Peyer's patch (tissue), 4 donors: ENCODE measurements around the gene MTMR2. TPM values are rescaled to one million over a fixed set of nuclear protein-coding genes. Genes with fewer than 3 reads are reported as not detected.
"Not testable (repeated sequence)": the region's sequence is repeated elsewhere in the genome, so short reads cannot be mapped to it uniquely, and the experiment has no call there.

ENCODE experiments used
- DNase-seq, 3 donors: peaks; one replicate each; pipeline ENCODE4 v3.0.0-alpha.2; 2017 to 2019
- H3K27ac ChIP-seq, 4 donors: fragments of 200-600 bp; sonication (generic); one replicate each; pipeline ENCODE4 v1.5.1; 2016 to 2019
- H3K27me3 ChIP-seq, 2 donors: fragments of 200-600 bp; sonication (generic); one replicate each; pipeline ENCODE4 v1.5.1; 2019
- H3K36me3 ChIP-seq, 3 donors: fragments of 200-600 bp; sonication (generic); one replicate each; pipeline ENCODE4 v1.5.1; 2016 to 2019
- H3K4me1 ChIP-seq, 4 donors: fragments of 200-600 bp; sonication (generic); one replicate each; pipeline ENCODE4 v1.5.1; 2016 to 2019
- H3K4me3 ChIP-seq, 4 donors: fragments of 200-600 bp; sonication (generic); 1 replicate in 3 of 4; 2 replicates in 1 of 4; pipeline ENCODE4 v1.5.1; 2016 to 2019; ENCODE audit warnings: mild to moderate bottlenecking in 1 of 4
- H3K9me3 ChIP-seq, 4 donors: fragments of 200-600 bp; sonication (generic); one replicate each; pipeline ENCODE4 v1.5.1; 2016 to 2019; ENCODE audit warnings: mild to moderate bottlenecking in 1 of 4
- POLR2A ChIP-seq, 2 donors: fragments of 450-650 bp; IDR thresholded peaks; one replicate each; pipeline ENCODE4 v1.5.1; 2017; ENCODE audit warnings: antibody characterized with exemption in 2 of 2, mild to moderate bottlenecking in 2 of 2, moderate library complexity in 2 of 2
- total RNA-seq, 4 donors: library from RNA; depleted of rRNA; stranded (reverse); fragments of >200 nt; gene quantifications; one replicate each; pipeline ENCODE4 v1.1.0, GENCODE V29; 2016
- TF ChIP-seq, protein P1 (sequence below), 6 experiments: fragments of 450-650 bp in 4 of 6; fragments of 200-600 bp in 2 of 6; sonication (generic) in 1 of 6; IDR thresholded peaks; one replicate each; pipeline ENCODE4 v1.5.1; 2017 to 2019; ENCODE audit warnings: antibody characterized with exemption in 6 of 6, mild to moderate bottlenecking in 3 of 6, moderate library complexity in 1 of 6

The MTMR2 gene
- total RNA-seq, 4 donors from 2014 or later: 7.9 to 17.3 (median 11.1) TPM

DNA sequence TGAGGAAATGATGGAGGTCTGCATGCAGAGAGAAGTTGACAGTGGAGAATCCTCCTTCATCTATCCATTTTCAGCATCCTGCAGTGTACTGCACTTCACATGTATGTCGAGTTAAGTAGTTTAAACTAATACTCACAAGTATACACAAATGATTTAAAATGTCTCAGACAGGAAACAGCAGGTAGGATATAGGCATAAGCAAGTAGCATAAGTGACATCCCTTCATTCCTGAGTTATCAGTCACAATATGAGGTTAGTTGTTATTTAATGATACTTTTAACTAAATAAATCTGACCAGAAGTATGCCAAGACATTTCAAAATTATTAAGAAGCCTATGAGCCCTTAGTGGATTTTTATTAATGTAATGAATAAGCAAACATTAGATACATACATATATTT, 37.4 kb downstream of the MTMR2 start:
- peaks cover 0 to 8% (median 0%) of the 10 kb centered on the region in 4 donors for H3K4me1 ChIP-seq
- DNase-seq: no peak
- no peak overlapping the region for H3K4me3 ChIP-seq
- peaks cover 0 to 12% (median 0%) of the 10 kb centered on the region in 3 donors for H3K36me3 ChIP-seq
- TF ChIP-seq, protein P1, sequence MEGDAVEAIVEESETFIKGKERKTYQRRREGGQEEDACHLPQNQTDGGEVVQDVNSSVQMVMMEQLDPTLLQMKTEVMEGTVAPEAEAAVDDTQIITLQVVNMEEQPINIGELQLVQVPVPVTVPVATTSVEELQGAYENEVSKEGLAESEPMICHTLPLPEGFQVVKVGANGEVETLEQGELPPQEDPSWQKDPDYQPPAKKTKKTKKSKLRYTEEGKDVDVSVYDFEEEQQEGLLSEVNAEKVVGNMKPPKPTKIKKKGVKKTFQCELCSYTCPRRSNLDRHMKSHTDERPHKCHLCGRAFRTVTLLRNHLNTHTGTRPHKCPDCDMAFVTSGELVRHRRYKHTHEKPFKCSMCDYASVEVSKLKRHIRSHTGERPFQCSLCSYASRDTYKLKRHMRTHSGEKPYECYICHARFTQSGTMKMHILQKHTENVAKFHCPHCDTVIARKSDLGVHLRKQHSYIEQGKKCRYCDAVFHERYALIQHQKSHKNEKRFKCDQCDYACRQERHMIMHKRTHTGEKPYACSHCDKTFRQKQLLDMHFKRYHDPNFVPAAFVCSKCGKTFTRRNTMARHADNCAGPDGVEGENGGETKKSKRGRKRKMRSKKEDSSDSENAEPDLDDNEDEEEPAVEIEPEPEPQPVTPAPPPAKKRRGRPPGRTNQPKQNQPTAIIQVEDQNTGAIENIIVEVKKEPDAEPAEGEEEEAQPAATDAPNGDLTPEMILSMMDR (IDR thresholded peaks at IDR 0.05): no peak
- TF ChIP-seq POLR2A (IDR thresholded peaks at IDR 0.05): no peak
- H3K9me3 ChIP-seq: no peaks in the 10 kb centered on the region
- no peak overlapping the region for H3K27ac ChIP-seq
- H3K27me3 ChIP-seq: no peaks in the 10 kb centered on the region

DNA sequence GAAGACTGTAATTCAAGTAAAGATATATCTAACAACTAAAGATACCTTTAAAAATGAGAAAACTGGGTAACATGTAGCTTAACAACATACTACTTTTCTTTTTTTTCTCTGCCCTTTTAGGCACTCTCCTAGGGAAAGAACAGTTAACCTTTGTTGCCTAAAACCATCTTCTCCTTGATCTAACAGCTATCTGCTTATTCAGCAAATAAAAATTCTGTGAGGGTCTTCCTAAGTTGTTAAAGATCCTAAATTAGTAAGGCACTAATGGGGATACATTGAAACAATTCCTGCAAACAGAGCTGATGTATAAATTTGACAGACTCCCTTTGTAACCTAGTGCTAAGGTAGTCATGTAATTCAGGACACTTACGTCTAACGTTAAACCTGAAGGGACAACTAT, 39.1 kb downstream of the MTMR2 start:
- Histone ChIP-seq H3K4me1 (no peaks in the 10 kb centered on the region), H3K27ac (no peak overlapping the region), H3K27me3 (no peaks in the 10 kb centered on the region), H3K36me3 (peaks cover 0 to 12% (median 0%) of the 10 kb centered on the region in 3 donors), H3K4me3 (no peak overlapping the region), H3K9me3 (no peaks in the 10 kb centered on the region)
- no peak for TF ChIP-seq POLR2A (IDR thresholded peaks at IDR 0.05)
- TF ChIP-seq, protein P1 (IDR thresholded peaks at IDR 0.05): no peak
- no peak for DNase-seq

DNA sequence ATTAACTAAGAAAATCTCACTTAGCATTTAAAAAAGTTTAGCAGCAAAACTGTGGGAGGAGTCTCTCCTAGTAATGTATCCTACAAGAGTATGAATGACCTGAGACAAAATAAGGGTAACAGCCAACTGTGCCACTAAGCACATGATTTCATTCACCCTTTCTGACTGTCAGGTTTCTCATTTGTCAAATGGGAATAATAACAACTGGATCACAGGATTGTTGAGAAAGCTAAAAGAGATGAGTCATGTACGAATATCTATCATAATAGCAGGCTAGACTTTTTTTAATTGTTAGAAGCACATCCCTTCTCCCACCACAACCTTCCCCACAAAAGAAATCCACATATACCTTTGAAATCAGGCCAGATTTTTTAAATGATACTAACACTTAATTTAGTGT, 39.5 kb downstream of the MTMR2 start:
- H3K4me1 ChIP-seq: no peaks in the 10 kb centered on the region
- H3K36me3 ChIP-seq: peaks cover 0 to 12% (median 0%) of the 10 kb centered on the region in 3 donors
- no peak overlapping the region for H3K27ac ChIP-seq
- H3K4me3 ChIP-seq: no peak overlapping the region
- TF ChIP-seq POLR2A (IDR thresholded peaks at IDR 0.05): no peak
- TF ChIP-seq, protein P1 (IDR thresholded peaks at IDR 0.05): no peak
- no peak for DNase-seq
- H3K27me3 ChIP-seq: no peaks in the 10 kb centered on the region
- no peaks in the 10 kb centered on the region for H3K9me3 ChIP-seq

DNA sequence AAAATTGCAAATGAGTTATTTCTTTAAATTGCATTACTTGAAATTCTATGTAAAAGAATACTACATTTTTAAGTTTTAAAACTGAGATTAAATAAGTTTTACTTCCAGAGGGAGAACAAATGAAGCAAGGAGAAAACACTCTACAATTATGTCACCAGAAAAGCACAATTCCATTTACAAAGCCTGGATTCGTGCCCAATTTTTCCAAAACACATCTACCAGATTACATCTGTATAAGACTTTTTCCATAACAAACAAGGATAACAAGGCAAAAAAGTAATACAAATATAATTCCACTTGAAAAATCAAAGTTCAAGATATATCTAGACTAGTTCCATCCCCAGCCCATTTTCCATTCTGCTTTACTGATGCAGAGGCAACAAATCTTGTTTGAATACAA, 40.5 kb downstream of the MTMR2 start:
- H3K4me1 ChIP-seq: no peaks in the 10 kb centered on the region
- no peaks in the 10 kb centered on the region for H3K27me3 ChIP-seq
- no peak overlapping the region for H3K4me3 ChIP-seq
- H3K27ac ChIP-seq: no peak overlapping the region
- peaks cover 0 to 12% (median 0%) of the 10 kb centered on the region in 3 donors for H3K36me3 ChIP-seq
- TF ChIP-seq POLR2A (IDR thresholded peaks at IDR 0.05): no peak
- TF ChIP-seq, protein P1 (IDR thresholded peaks at IDR 0.05): no peak
- no peaks in the 10 kb centered on the region for H3K9me3 ChIP-seq
- DNase-seq: no peak

DNA sequence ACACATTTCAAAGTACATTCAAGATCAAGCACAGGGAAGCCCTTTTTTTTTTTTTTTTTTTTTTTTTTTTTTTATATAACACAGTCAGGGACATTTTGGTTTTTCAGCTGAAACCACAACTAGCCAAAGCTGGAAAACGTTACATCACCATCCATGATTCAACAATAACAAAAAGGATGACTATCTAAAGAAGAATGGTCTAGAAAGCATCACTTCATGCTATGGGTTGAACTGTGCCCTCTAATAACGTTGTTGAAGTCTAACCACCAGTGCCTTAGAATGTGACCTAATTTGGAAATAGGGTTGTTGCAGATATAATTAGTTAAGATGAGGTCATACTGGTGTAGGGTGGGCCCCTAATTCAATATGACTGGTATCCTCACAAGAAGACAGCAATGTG, 46.6 kb downstream of the MTMR2 start:
- Histone ChIP-seq H3K36me3 (peaks cover 0 to 6% (median 0%) of the 10 kb centered on the region in 3 donors), H3K27me3 (no peaks in the 10 kb centered on the region), H3K27ac (no peak overlapping the region), H3K9me3 (no peaks in the 10 kb centered on the region), H3K4me3 (no peak overlapping the region), H3K4me1 (no peaks in the 10 kb centered on the region)
- TF ChIP-seq POLR2A (IDR thresholded peaks at IDR 0.05): no peak
- TF ChIP-seq, protein P1 (IDR thresholded peaks at IDR 0.05): no peak
- no peak for DNase-seq

DNA sequence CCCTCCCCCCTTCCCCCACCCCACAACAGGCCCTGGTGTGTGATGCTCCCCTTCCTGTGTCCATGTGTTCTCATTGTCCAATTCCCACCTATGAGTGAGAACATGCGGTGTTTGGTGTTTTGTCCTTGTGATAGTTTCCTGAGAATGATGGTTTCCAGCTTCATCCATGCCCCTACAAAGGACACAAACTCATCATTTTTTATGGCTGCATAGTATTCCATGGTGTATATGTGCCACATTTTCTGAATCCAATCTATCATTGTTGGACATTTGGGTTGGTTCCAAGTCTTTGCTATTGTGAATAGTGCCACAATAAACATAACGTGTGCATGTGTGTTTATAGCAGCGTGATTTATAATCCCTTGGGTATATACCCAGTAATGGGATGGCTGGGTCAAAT, 53.0 kb downstream of the MTMR2 start:
- not testable (repeated sequence) for H3K27ac ChIP-seq, H3K4me3 ChIP-seq, DNase-seq, H3K9me3 ChIP-seq, H3K4me1 ChIP-seq, H3K27me3 ChIP-seq, H3K36me3 ChIP-seq
